Measurements from ENCODE around the gene NDUFA3.

Gene NDUFA3

DNA sequence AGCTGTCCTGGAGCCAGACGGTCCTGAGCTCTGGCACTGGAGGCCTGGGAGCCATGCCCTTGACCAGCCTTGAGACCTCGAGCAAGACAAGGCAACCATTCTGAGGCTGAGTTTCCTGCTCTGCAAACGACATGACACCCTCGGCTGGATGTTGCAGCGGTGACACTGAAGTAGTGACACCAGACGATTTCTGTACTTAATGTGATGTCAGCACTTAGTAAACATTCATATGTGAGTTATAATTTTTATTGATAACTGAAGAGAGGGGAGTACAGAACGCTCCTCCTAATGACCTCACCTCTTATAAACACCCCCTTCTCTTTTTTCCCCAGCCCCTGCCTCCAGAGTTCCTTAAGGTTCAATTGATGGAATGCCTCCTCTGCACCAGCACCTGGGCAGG is 5.8 kb downstream of the NDUFA3 start:
- DNase-seq = no peak

DNA sequence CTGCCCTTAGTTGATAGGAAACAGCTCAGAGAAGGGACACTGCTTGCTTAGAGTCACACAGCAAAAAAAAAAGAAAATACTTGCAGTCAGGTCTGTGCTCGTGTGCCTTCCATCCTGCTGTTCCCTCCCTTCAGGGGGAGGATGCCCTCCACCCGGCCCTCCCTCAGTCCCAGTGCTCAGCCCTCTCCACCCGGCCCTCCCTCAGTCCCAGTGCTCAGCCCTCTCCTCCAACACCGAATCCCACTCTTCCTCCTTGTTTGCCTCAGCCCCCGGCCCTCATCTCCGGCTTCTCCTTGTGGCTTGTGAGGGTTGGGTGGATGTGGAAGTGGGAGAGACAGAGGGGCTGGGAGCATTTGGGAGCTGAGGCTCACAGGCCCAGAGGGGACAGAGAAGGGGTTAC is 7.0 kb downstream of the NDUFA3 start:
- no peak for DNase-seq

DNA sequence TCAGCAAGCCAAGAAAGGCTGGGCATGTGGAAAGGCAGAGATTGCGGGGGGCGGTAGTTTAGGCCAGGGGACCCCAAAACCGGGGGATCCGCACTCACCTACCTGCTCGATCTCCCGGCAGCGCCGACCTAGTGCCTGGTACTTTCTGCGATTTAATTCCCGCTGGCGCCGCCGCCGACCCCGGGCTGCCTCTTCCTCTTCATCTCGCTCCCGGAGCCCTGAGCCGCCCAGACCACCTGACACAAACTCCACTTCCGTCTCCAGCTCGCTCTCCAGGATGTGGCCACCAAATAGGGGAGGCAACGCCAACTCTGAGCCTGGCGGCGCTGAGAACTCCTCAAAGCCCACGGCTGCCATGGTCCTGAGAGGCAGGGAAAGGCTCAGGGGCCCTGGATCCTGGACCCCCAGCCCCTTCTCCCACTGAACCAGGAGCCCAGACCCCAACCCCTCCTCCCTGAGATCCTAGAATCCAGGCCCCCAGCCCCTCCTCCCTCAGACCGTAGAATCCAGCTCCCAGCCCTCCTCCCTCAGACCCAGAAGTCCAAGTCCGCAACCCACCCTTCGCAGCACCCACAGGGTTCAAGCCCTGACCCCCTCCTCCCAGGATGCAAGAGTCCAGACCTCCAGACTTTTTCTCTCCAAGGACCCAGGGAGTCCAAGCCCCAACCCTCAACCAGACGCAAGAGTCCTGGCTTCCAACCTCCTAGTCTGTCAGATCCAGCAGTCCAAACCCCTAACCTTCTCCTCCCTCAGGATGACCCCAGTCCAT is 11.9 kb downstream of the NDUFA3 start:
- no peak for DNase-seq

DNA sequence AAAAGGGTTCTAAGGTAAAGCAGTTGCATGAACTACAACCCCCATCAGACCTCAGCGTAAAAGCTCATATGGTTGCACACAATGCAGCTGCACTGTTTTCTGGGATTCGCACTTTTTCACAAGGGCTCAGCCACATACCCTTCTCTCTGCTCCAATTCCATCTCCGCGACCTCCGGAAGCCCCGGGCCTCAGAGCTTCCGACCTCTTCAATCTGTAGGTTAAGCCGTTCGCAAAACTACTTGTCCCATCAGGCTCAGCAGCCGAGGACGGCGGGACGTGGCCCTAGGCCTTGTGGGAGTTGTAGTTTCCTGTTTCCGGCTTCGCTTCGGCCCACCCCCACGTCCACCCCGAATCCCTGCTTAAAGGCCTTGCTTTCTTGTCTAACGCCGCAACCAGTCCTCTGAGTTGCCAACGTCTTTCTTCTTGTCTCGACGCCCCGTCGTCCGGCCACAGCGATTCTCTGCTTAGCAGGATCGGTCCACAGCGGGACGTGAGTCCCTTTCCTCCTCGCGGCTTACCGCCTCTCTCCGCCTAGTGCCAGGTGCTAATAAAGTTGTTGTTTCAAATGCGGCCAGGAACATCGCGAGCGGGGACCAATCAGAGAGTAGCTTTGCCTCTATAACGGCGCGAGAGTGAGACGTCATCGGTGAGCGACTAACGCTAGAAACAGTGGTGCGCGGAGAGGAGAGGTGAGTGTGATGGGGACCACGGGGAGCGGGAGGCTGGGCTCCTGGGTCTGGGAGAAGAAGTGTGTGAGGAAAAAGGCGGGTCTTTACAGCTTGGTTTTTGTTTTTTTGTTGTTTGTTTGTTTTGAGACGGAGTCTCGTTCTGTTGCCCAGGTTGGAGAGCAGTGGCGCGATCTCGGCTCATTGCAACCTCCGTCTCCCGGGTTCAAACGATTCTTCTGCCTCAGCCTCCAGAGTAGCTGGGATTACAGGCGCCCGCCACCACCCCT is 12.7 kb downstream of the NDUFA3 start, which contains the start of the genes PRPF31 and TFPT:
Gene PRPF31 (plus strand): TSS at position 646 of the 955 bp plus-strand sequence. CDS start 2,525 bp downstream, outside the sequence.
Gene TFPT (minus strand): TSS at position 549 of the 955 bp plus-strand sequence. CDS start 388 bp downstream, at position 161.
- peak; percentile 76 for DNase-seq

DNA sequence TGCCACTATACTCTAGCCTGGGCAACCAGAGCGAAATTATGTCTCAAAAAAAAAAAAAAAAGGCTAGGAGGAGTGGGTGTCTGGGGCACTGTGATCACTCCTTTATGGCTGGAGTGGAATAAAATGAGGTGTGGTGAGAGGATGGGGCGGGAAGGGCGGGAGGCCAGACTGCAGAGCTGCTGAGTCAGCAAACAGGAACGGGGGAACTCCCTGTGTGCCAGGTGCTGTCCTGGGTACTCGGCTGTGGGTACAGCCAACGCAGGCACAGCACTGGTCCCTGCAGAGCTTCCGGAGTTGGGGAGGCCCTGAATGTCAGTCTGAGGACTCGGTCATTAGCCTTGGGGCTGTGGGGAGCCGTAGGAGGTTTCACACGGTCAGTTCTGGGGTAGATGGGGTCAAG is 18.6 kb downstream of the NDUFA3 start:
- DNase-seq = no peak

DNA sequence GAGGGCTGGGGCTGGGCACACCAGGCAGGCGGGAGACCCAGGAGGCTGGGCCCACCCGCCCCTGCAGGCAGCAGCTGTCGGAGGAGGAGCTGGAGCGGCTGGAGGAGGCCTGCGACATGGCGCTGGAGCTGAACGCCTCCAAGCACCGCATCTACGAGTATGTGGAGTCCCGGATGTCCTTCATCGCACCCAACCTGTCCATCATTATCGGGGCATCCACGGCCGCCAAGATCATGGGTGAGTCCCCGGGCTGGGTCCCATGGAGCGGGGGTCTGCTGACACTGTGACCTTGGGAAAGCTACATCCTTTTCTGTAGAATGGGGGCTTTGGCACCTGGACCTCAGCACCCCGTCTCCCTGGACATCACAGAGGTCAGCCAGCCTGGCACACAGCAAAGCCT is 21.0 kb downstream of the NDUFA3 start:
- no peak for DNase-seq

DNA sequence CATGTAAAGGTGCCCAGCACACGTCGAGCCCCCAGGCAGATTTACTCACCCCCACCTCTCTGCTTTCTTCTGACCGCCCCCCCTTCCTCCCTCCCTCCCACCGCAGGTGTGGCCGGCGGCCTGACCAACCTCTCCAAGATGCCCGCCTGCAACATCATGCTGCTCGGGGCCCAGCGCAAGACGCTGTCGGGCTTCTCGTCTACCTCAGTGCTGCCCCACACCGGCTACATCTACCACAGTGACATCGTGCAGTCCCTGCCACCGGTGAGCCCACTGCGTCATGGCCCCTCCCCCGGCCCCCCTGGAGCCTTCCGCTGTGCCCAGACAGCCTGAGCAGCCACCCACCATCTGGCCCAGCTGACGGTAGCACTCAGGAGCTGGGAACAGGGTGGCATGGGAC is 21.7 kb downstream of the NDUFA3 start:
- DNase-seq = no peak

DNA sequence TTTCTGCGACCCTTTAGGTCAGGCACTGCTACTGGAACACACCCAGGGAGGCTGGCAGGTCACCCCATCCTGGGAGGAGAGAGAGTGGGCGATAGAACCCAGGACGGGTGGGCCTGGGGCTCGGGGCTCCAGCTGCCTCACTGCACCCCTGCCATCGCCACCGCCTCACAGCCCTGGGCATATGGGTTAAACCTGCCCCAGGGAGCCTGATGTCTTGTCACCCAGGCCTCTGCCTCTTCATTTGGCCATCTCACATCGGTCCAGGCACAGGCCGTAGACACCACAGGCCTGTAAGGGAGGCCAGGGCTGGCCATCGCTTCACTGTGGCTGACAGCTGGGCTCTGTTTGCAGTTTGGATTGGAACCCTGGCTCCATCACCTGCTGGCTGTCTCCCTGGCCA is 23.1 kb downstream of the NDUFA3 start:
- no peak for DNase-seq

GRCh38 chr19:54127688-54128440 is 25.2 kb downstream of the NDUFA3 start:
- DNase-seq = no peak

GRCh38 chr19:54128441-54128725 is 25.7 kb downstream of the NDUFA3 start:
- no peak for DNase-seq

DNA sequence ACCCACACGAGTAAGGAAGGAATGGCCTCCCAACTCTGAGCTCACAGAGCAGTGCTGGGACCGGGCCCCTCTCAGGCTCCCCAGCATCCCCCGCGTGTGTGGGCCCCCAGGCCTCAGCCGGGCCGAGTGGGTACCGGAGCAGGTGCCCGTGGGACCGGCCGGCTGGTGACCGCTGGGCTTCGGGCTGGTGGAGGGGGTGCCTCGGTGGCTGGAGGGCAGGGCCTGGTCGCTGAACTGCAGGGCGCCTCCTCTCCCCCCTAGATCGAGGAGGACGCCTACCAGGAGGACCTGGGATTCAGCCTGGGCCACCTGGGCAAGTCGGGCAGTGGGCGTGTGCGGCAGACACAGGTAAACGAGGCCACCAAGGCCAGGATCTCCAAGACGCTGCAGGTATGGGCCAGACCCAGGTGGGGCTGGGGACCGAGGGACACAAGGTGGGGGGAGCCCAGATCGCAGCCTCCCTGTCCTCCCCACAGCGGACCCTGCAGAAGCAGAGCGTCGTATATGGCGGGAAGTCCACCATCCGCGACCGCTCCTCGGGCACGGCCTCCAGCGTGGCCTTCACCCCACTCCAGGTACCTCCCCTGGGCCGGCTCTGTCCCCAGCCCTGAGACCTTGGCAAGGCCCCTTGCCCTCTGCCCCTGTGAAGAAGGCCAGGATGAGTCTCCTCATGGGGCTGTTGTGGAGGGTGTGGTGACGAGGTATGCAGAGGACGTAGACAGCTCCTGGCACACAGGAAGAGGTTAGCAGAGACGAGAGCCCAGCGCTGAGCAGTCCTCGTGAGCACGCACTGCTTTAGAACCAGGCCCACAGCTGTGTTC is 26.4 kb downstream of the NDUFA3 start:
- DNase-seq = no peak

GRCh38 chr19:54129617-54129996 is 27.0 kb downstream of the NDUFA3 start:
- DNase-seq = no peak

DNA sequence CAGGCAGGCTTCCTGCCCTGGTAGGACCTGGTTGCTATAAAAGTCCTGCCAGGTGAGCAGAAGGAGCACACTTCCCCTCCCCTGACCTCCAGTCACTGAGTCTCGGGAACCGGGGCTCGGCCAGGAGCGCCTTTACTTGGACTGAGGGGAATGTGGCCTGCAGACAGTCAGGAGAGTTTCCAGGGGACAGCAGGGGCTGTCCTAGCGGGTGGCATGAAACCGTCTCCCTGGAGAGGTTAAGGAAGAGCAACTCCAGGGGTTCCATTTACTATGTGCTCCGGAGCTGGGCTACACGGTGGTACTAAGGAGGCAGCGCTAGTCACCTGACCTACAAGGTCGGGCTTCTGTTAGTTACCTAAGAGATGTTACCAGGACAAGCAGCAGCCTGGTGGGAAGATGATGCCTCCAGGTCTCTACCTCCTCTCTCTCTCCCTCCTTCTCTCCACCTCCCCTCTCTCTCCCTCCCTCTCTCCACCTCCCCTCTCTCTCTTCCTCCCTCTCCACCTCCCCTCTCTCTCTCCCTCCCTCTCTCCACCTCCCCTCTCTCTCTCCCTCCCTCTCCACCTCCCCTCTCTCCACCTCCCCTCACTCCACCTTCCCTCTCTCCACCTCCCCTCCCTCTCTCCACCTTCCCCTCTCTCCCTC is 30.8 kb downstream of the NDUFA3 start:
- no peak for DNase-seq

DNA sequence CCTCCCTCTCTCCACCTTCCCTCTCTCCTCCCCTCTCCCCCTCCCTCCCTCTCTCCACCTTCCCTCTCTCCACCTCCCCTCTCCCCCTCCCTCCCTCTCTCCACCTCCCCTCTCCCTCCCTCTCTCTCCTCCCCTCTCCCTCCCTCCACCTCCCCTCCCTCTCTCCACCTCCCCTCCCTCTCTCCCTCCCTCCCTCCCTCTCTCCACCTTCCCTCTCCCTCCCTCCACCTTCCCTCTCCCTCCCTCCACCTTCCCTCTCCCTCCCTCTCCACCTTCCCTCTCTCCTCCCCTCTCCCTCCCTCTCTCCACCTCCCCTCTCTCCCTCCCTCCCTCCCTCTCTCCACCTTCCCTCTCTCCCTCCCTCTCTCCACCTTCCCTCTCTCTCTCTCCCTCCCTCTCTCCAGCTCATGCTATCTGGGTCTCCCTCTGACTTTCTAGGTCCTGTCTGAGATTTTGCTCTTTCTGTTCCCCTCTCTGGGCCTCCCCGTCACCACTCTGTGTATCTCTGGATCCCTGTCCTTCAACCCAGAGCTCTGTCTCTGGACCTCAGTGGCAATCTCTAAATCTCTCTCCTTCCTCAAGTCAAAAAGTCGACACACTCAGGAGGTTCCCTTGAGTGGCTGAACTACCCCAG is 31.4 kb downstream of the NDUFA3 start:
- DNase-seq = no peak

- no peak for DNase-seq
Observed at GRCh38 chr19:54136086-54136863, 33.6 kb downstream of the NDUFA3 start.

DNA sequence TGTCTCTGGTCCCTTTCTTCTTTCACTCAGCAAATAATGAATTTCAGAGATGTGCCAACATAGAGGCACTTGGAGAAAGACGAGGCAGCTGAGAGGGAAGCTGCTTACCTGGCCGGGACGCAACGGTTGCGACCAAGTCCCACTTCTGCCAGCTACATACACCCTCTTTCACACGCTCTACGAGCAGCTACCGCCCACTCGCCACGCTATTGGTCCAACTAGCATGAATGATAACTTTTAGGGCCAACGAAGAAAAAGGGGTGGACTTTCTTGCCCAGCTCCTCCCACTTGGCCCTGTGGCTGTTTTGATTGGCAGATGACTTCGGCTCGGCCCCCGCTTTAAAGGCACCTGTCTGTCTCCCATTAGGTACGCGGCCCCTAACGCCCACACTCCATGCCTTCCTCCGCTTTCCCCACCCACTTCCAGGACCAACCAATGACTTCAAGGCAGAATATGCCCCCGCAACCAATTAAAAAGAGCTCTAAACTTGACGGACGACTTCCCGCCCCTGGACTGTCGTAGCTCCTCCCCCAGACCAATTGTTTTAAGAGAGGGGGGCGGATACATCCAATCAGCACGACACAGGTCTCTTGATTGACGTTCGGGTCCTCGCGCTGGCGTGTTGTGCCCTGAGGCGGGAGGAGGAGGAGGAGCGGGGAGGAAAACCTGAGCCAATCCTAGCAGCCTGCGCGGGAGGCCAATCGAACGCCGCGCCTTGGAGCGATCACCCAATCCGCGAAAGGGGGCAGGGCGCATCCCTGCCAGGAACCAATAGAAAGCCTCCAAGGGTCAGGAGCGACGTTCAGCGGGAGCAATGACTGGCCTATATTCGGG is 34.4 kb downstream of the NDUFA3 start:
- peak; percentile 89 for DNase-seq

DNA sequence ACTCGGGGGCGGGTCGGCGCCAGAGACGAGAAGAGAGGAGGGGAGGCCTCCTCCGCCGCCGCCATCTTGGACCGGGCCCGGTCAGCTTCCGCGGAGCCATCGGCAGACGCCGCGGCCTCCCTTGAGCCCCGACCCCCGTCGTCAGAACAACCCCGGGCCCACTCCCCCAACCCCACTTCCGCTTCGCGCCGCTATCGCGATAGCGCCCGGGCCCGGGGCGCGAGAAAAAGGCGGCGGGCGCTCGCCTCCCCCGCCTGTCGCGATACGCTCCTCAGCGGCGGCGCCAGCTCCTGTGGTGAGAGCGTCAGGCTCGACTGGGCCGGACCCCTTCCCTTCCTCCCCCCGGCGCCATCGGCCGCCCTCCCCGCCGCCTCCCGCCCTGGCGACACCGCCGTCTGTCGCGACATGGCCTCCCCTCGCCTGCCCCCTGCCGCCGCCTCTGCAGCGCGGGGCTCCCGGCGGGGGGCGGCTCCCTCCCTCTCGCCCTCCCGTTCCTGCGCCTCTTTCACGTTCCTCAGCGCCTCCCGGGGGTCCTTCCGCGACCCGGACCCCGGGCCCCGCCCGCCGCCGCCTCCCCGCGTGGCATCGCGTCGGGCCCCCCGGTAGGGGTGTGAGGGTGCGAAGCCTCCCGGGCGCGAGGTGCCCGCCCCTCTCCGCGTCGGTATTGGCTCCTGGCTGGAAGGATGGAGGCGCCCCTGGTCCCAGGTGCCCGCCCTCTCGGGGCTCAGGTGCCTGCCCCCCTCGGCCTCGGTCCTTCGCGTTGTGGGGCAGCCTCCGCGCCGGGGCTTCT is 35.2 kb downstream of the NDUFA3 start, which contains the start of gene CNOT3:
Gene CNOT3 (plus strand): TSS at position 64 of the 790 bp plus-strand sequence. CDS start 5,217 bp downstream, outside the sequence.
- DNase-seq = peak; percentile 98

DNA sequence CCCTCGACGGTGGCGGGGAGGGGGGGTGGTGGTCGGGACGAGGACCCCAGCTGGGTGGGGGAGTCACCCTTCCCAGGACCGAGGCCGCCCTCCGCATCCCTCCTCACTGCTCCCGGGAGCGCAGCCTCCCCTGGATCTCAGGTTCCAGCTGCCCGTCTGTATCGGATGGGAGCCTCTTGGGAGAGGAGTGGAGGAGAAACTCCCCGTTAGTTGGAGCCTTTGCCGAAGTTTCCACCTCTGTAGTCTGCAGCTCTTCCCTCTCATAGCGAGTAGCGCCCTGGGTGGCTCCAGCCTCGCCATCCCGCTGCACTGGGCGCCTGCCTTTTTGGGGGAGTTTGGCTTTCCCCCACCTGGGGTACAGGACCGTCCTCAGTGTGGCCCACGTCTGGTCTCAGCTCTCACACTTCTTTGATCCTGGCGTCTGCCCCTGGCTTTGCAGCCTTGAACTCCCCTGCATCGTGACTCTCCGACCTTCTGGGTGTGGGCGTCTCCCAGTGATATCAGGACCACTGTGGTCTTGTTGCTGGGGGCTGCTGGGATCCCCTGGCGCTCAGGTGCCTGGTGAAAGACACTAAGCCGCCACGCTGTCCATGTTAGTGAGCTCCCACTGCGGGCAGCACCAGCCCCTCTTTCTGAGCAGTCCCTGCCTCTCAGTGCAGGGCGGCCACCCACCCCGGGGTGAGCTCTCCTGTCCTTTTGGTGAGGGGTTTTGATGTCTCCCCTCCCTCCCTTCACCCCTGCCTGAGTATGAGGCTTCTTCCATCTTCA is 36.0 kb downstream of the NDUFA3 start:
- DNase-seq = no peak

Data from 8988T (cell line).